ENCODE results near the gene SLC2A10. TPM values are rescaled to one million over a fixed set of nuclear protein-coding genes. Genes with fewer than 3 reads are reported as not detected.

SLC2A10 gene
- polyA plus RNA-seq, 1 donor (not counting 4 experiments of a cell fraction or from before 2014, with no cell fraction given) = not detected

GRCh38 chr20:46706242-46706641 lies 3.2 kb upstream of the SLC2A10 start:
- no peak overlapping the region for H2AFZ ChIP-seq (ENCODE audit: control insufficient read depth, low read length)
- dilution Hi-C loops (cut with MboI; ENCODE audit: extremely low pct_ligation_motif_present, low sequenced_read_pairs) = no loop called here
- no peak for FAIRE-seq
- peaks cover 29% of the 10 kb centered on the region for H3K27me3 ChIP-seq (ENCODE audit: control insufficient read depth, extremely low read depth, insufficient read depth, low read length)
- no peak overlapping the region for H3K9ac ChIP-seq (ENCODE audit: control insufficient read depth, extremely low read depth, insufficient read depth, low read length)
- H3K4me2 ChIP-seq (ENCODE audit: control insufficient read depth, extremely low read depth, insufficient read depth, low read depth, low read length) = no peak overlapping the region
- H4K20me1 ChIP-seq (ENCODE audit: control insufficient read depth, extremely low read depth, insufficient read depth, low read length) = no peaks in the 10 kb centered on the region
- no peak overlapping the region for H3K4me3 ChIP-seq (ENCODE audit: control insufficient read depth in 2 of 3, extremely low read depth in 1 of 3, insufficient read depth in 2 of 3, low read depth in 1 of 3, low read length in 3 of 3)
- H3K36me3 ChIP-seq (ENCODE audit: control insufficient read depth in 2 of 2, extremely low read depth in 1 of 2, insufficient read depth in 2 of 2, low read length in 2 of 2) = no peaks in the 10 kb centered on the region
- H3K79me2 ChIP-seq (ENCODE audit: control insufficient read depth, insufficient read depth, low read length) = no peaks in the 10 kb centered on the region
- no peaks in the 10 kb centered on the region for H3K9me1 ChIP-seq (ENCODE audit: control insufficient read depth, extremely low read depth, insufficient read depth, low read length)
- no peaks in the 10 kb centered on the region for H3K4me1 ChIP-seq (ENCODE audit: control insufficient read depth, extremely low read depth, insufficient read depth, low read length)
- H3K27ac ChIP-seq (ENCODE audit: control insufficient read depth, insufficient read depth, low read length) = no peak overlapping the region
- TF ChIP-seq CTCF (optimal IDR thresholded peaks at IDR 0.05 in 1 of 3, IDR thresholded peaks at IDR 0.05 in 1 of 3, conservative IDR thresholded peaks at IDR 0.05 in 1 of 3; ENCODE audit: extremely low read depth in 1 of 3, insufficient read depth in 2 of 3, low read length in 3 of 3) (no peak), EZH2 (IDR thresholded peaks at IDR 0.05; ENCODE audit: low read length) (no peak)
- DNase-seq (ENCODE audit: low read depth, low spot score) = no peak
- H3K9me3 ChIP-seq (ENCODE audit: control insufficient read depth, low read depth, low read length) = peaks cover 2% of the 10 kb centered on the region

GRCh38 chr20:46708172-46708860 lies 1.1 kb upstream of the SLC2A10 start:
- DNase-seq (ENCODE audit: low read depth, low spot score) = no peak

More at GRCh38 chr20:46708172-46708860, 1.1 kb upstream of the SLC2A10 start:
- no peaks in the 10 kb centered on the region for H3K79me2 ChIP-seq (ENCODE audit: control insufficient read depth, insufficient read depth, low read length)
- H4K20me1 ChIP-seq (ENCODE audit: control insufficient read depth, extremely low read depth, insufficient read depth, low read length) = no peaks in the 10 kb centered on the region
- no peaks in the 10 kb centered on the region for H3K36me3 ChIP-seq (ENCODE audit: control insufficient read depth in 2 of 2, extremely low read depth in 1 of 2, insufficient read depth in 2 of 2, low read length in 2 of 2)
- peaks cover 35% of the 10 kb centered on the region for H3K27me3 ChIP-seq (ENCODE audit: control insufficient read depth, extremely low read depth, insufficient read depth, low read length)
- no peaks in the 10 kb centered on the region for H3K9me1 ChIP-seq (ENCODE audit: control insufficient read depth, extremely low read depth, insufficient read depth, low read length)
- no peak overlapping the region for H3K4me2 ChIP-seq (ENCODE audit: control insufficient read depth, extremely low read depth, insufficient read depth, low read depth, low read length)
- no peak overlapping the region for H3K27ac ChIP-seq (ENCODE audit: control insufficient read depth, insufficient read depth, low read length)
- no peak for TF ChIP-seq EZH2 (IDR thresholded peaks at IDR 0.05; ENCODE audit: low read length)
- TF ChIP-seq CTCF (optimal IDR thresholded peaks at IDR 0.05 in 1 of 3, IDR thresholded peaks at IDR 0.05 in 1 of 3, conservative IDR thresholded peaks at IDR 0.05 in 1 of 3; ENCODE audit: extremely low read depth in 1 of 3, insufficient read depth in 2 of 3, low read length in 3 of 3) = peak; percentile 41 to 59 (median 42)
- H2AFZ ChIP-seq (ENCODE audit: control insufficient read depth, low read length) = no peak overlapping the region
- peaks cover 2% of the 10 kb centered on the region for H3K9me3 ChIP-seq (ENCODE audit: control insufficient read depth, low read depth, low read length)
- dilution Hi-C loops (cut with MboI; ENCODE audit: extremely low pct_ligation_motif_present, low sequenced_read_pairs) = no loop called here
- no peak overlapping the region for H3K9ac ChIP-seq (ENCODE audit: control insufficient read depth, extremely low read depth, insufficient read depth, low read length)
- no peak overlapping the region for H3K4me3 ChIP-seq (ENCODE audit: control insufficient read depth in 2 of 3, extremely low read depth in 1 of 3, insufficient read depth in 2 of 3, low read depth in 1 of 3, low read length in 3 of 3)
- no peaks in the 10 kb centered on the region for H3K4me1 ChIP-seq (ENCODE audit: control insufficient read depth, extremely low read depth, insufficient read depth, low read length)
- FAIRE-seq = no peak

Measured in keratinocyte (primary cell).